ENCODE measurements around the gene CLDN20.
"Not testable (repeated sequence)": the region's sequence is repeated elsewhere in the genome, so short reads cannot be mapped to it uniquely, and the experiment has no call there.

DNA sequence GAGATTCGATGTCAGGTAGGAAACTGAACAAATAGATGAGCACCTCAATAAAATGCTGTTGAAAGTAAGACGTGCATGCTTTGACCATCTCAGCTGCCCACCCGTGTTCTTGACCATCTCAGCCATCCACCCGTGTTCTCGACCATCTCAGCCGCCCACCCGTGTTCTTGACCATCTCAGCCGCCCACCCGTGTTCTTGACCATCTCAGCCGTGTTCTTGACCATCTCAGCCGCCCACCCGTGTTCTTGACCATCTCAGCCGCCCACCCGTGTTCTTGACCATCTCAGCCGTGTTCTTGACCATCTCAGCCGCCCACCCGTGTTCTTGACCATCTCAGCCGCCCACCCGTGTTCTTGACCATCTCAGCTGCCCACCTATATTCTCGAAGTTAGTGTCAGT lies 45.1 kb upstream of the CLDN20 start:
- TF ChIP-seq, protein P1, sequence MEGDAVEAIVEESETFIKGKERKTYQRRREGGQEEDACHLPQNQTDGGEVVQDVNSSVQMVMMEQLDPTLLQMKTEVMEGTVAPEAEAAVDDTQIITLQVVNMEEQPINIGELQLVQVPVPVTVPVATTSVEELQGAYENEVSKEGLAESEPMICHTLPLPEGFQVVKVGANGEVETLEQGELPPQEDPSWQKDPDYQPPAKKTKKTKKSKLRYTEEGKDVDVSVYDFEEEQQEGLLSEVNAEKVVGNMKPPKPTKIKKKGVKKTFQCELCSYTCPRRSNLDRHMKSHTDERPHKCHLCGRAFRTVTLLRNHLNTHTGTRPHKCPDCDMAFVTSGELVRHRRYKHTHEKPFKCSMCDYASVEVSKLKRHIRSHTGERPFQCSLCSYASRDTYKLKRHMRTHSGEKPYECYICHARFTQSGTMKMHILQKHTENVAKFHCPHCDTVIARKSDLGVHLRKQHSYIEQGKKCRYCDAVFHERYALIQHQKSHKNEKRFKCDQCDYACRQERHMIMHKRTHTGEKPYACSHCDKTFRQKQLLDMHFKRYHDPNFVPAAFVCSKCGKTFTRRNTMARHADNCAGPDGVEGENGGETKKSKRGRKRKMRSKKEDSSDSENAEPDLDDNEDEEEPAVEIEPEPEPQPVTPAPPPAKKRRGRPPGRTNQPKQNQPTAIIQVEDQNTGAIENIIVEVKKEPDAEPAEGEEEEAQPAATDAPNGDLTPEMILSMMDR (conservative IDR thresholded peaks at IDR 0.05 in 1 of 2, IDR thresholded peaks at IDR 0.05 in 1 of 2; ENCODE audit: extremely low read depth in 1 of 2, insufficient read depth in 1 of 2, low read depth in 1 of 2, low read length in 2 of 2), result not testable (repeated sequence)
- TF ChIP-seq EZH2 (IDR thresholded peaks at IDR 0.05; ENCODE audit: borderline replicate concordance, low read length), result not testable (repeated sequence)

Data from mammary epithelial cell (primary cell).